Raji (cell line): ENCODE measurements around the gene ETFA.

Source experiments
- POLR2A ChIP-seq: IDR thresholded peaks from 2 replicates; pipeline ENCODE4 v1.6.1; 2011; ENCODE audit warnings: low read depth, low read length, control low read depth; ENCODE audit not compliant: insufficient read depth

ETFA gene

DNA sequence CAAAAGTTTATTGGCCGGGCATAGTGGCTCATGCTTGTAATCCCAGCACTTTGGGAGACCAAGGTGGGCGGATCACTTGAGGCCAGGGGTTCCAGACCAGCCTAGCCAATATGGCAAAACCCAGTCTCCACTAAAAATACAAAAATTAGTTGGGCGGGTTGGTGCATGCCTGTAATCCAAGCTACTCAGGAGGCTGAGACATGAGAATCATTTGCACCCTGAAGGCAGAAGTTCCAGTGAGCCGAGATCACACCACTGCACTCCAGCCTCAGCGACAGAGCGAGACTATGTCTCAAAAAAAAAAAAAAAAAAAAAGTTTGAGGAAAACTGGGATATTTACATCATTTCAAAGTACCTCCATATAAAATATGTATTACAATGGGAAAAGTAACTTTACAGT lies 40.4 kb downstream of the ETFA start:
- TF ChIP-seq POLR2A: no peak

DNA sequence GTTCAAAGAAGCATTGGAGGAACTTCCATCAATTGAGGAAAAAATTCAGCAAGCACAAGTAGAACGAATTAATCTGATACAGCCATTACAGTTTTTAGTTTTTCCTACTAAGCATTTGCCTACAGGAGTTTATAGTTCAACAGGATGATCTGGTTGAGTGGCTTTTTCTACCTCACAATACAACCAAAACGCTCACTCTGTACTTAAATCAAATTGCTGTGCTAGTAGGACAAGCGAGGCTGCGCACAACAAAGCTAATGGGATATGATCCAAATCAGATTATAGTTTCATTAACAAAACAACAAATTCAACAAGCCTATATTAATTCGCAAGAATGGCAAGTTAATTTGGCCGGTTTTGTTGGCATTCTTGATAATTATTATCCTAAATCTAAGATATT lies 44.2 kb downstream of the ETFA start:
- TF ChIP-seq POLR2A: no peak

GRCh38 chr15:76260246-76260938 lies 50.9 kb downstream of the ETFA start:
- TF ChIP-seq POLR2A: no peak

GRCh38 chr15:76259392-76259791 lies 51.9 kb downstream of the ETFA start:
- TF ChIP-seq POLR2A: no peak

GRCh38 chr15:76258460-76258859 lies 52.8 kb downstream of the ETFA start:
- no peak for TF ChIP-seq POLR2A

- TF ChIP-seq POLR2A: no peak
Observed at GRCh38 chr15:76253691-76254473, 57.4 kb downstream of the ETFA start.

DNA sequence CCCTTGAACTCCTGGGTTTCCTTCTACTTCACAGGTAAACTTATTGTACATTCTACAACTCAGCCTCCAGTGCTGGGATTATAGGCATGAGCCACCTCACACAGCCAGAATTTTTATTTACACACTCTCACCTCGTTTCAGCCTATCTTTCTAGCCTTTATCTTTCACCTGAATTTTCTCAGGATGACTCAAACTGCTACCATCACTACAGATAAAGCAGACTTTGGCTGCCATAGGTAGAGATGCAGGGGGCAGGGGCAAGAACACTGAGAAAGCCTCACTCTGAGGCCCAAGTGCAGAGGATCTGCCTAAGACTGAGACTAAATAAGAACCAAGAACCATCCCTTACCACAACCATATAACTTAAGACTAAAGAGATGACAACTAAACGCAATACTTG lies 59.0 kb downstream of the ETFA start:
- TF ChIP-seq POLR2A: no peak

DNA sequence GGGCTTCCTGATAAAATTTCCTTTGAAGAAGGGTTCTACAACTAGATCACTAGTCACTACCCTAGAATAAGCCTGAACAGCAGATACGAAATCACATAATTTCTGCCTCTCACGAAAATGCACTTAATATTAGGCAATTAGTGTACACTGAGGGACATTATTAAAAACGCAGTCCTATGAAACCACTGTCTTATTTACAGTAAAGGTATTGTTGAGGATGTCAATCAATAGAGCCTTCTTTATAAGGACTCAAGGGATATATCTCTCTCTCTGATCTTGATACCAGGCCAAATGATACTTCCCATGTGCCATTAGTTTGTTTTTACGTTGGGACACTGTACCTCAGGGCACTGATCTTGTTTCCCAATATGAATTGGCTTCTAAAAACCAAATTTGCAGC lies 59.6 kb downstream of the ETFA start:
- TF ChIP-seq POLR2A: no peak

- TF ChIP-seq POLR2A: no peak
Observed at GRCh38 chr15:76245072-76245610, 66.1 kb downstream of the ETFA start.

GRCh38 chr15:76239786-76240185 lies 71.5 kb downstream of the ETFA start:
- no peak for TF ChIP-seq POLR2A

- no peak for TF ChIP-seq POLR2A
Observed at GRCh38 chr15:76236350-76236749, 74.9 kb downstream of the ETFA start.

GRCh38 chr15:76235186-76235826 lies 76.0 kb downstream of the ETFA start:
- no peak for TF ChIP-seq POLR2A

DNA sequence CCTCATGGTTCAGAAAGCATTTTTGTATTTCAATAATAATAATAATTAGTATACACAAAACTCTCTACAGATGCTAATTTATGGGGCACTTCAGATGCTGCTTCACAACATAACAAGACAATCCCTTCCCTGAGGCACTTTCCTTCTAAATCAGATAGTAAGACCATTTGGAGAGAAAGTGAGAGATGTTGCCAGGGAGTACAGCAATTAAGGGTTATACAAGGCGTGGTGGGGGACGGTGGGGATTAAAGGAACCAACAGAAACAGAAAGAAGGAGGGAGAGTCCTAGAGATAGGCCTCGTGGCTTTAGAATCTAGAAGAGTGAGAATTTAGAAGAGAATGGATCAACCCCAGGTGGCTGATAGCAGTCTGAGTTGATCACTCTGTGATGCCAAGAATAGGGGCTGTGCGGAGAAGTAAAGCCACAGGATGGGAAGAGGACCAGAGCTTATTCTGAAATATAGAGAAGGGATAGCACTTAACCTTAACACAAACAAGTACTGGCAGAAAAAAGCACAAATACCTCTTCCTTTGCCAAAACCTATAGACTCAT lies 76.9 kb downstream of the ETFA start:
- TF ChIP-seq POLR2A: no peak

DNA sequence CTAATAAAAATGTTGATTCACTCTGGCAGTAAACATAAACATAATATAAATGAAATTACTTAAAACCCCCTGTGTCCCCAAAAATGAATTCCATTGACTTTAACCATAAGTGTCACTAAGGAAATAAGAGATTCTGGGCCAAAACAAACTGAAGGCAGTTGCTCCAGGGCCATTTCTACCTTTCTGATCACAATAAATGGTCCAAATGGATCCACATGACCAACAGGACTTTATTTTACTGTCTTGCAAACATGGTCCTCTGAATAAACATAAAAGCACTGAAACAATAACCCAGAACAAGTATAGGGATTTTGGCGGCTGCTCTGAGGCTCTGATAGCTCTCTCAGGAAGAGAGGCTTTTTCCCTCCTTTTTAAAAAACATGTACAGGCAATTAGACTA lies 77.3 kb downstream of the ETFA start:
- no peak for TF ChIP-seq POLR2A

GRCh38 chr15:76229266-76229665 lies 82.0 kb downstream of the ETFA start:
- no peak for TF ChIP-seq POLR2A
